Measurements from ENCODE around the gene LCN15.
"Not testable (repeated sequence)": the region's sequence is repeated elsewhere in the genome, so short reads cannot be mapped to it uniquely, and the experiment has no call there.

Gene LCN15

DNA sequence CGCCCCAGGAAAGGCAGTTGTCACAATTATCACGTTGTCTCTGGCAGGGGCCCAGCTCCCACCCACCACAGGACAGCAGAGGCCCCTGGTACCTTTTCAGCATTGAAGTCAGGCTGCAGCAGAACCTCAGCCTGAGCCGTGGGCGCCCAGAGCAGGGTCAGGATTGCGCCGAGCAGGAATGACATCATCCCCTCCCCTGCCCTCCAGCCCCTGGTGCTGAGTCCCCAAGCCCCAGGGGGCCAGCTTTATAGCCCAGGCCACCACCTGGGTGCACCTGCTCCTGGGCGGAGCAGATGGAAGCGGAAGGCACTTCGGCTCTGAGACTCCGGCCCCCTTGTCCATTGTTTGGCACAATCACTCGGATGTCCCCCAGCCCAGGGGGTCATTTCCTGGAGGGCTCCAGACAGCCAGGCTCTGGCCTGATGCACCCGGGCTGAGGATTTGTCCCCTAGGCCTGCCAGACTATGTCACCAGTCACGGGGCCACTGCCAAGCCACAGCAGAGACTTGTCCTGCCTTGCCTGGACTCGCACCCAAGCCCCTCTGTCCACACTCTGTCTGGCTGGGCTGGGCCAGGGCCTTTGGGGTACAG lies at the start of gene LCN15:
LCN15 (minus strand) TSS at position 218 of the 591 bp plus-strand sequence; CDS start at position 188, 30 bp downstream.
- DNase-seq (ENCODE audit: low spot score), result no peak

DNA sequence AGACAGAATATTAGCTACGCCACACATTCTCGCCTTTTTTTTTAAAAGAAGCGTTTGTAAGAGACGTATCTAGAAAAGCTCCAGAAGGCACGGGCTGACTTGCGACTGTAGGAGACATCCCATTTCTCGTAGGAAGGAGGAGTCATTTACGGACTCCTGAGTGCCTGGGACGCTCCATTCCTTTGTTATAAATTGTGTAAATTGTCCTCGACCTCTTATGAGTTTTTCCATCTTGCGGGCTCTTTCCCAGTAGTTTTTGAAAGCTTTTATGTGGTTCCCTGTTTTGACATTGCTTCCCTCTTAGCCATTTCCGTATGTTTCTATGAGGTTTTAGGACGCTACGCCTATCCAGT lies 44.5 kb upstream of the LCN15 start:
- peak; percentile 45 for DNase-seq (ENCODE audit: low spot score)

DNA sequence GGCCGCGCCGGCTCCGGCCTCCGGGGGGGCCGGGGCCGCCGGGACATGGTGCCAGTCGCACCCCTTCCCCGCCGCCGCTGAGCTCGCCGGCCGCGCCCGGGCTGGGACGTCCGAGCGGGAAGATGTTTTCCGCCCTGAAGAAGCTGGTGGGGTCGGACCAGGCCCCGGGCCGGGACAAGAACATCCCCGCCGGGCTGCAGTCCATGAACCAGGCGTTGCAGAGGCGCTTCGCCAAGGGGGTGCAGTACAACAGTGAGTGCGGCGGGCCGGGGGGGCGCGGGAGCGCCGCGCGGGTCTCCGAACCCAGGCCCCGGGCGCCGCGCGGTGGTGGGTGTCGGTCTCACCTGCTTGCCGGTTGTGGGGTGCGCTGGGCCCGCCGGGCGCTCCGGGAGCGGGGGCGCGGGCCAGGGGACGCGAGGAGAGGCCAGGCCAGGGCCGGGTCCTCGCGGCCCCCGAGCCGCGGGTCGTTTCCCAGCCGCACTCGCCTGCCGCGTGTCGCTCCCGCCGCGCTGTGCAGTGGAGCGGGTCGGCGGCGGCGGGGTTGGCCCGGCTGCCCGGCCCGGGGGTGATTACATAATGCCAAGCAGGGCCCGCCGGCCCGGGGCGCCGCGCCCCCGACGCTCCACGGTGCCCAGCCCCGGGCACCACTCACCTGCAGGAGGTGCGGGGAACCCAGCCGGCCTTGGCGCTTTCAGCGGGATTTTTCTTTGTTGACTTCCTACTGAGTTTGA lies 43.9 kb upstream of the LCN15 start:
- peak; percentile 47 for DNase-seq (ENCODE audit: low spot score)

GRCh38 chr9:136807281-136808074 lies 43.2 kb upstream of the LCN15 start, which contains the start of gene RABL6:
RABL6 (plus strand) TSS chr9:136807948; CDS start chr9:136808197, 249 bp downstream.
- peak; percentile 83 for DNase-seq (ENCODE audit: low spot score)

GRCh38 chr9:136806631-136807201 lies 42.4 kb upstream of the LCN15 start:
- no peak for DNase-seq (ENCODE audit: low spot score)

- no peak for DNase-seq (ENCODE audit: low spot score)
These were observed 41.7 kb upstream of the LCN15 start for GRCh38 chr9:136806067-136806466.

GRCh38 chr9:136805207-136805740 lies 41.0 kb upstream of the LCN15 start:
- DNase-seq (ENCODE audit: low spot score), result no peak

GRCh38 chr9:136804509-136805206 lies 40.3 kb upstream of the LCN15 start:
- no peak for DNase-seq (ENCODE audit: low spot score)

- no peak for DNase-seq (ENCODE audit: low spot score)
These were observed 39.5 kb upstream of the LCN15 start for GRCh38 chr9:136803551-136804508.

- DNase-seq (ENCODE audit: low spot score), result not testable (repeated sequence)
These were observed 38.8 kb upstream of the LCN15 start for GRCh38 chr9:136803009-136803550.

DNA sequence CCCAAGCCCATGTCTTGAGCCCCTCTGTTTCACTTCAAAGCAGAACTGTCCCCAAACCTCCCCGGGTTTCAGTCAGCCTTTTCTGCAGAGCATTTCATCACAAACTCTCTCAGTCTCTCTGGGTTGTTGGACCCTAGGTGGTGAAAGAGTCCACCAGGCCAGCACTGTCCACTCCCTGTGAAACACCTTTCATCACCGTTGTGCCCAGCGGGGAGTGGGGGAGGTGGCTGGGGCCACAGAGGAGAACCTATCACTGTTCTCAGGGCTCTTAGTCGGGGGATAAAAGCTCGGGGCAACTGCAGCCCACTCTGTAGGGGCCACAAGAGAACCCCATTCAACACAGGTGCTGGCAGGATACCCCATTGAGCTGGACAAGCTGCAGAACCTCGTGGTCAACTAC lies 38.0 kb upstream of the LCN15 start:
- no peak for DNase-seq (ENCODE audit: low spot score)

DNA sequence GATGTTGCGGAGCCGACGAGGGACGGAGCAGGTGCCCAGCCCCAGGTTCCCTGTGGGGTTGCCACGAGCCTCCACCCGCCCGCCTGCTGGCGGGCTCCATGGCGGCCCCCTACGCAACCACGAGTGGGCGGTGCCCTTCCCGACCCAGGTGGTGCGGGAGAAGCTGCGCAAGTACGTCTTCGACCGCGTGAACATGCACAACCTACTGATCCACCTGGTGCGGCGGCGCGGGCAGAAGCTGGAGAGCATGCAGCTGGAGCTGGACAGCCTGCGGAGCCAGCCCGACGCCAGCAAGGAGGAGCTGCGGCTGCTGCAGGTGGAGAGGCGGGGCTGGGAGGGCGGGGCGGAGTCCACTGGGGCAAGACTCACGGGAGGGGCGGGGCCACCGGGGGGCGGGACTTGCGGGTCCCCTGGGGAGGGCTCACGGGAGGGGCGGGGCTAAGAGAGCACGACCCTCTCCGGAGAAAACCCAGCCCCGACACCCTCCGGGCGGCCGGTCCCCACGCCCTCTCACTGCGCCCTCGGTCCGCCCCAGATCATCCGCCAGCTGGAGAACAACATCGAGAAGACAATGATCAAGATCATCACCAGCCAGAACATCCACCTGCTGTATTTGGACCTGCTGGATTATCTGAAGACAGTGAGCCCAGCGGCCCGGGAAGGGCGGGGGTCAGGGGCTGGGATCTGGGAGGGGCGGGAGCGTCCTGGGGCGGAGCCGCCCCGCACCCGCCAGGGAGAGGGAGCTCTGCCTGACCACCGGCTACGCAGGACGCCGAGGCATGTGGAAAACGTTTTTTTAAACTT lies 35.7 kb upstream of the LCN15 start:
- peak; percentile 82 for DNase-seq (ENCODE audit: low spot score)

- peak; percentile 8 for DNase-seq (ENCODE audit: low spot score)
These were observed 34.9 kb upstream of the LCN15 start for GRCh38 chr9:136799079-136799853.

- DNase-seq (ENCODE audit: low spot score), result no peak
These were observed 34.4 kb upstream of the LCN15 start for GRCh38 chr9:136798708-136799078.

- DNase-seq (ENCODE audit: low spot score), result not testable (repeated sequence)
These were observed 32.5 kb upstream of the LCN15 start for GRCh38 chr9:136796775-136797347.

GRCh38 chr9:136796238-136796774 lies 32.0 kb upstream of the LCN15 start, which contains the start of gene CCDC183:
CCDC183 (plus strand) TSS chr9:136796338; CDS start chr9:136796398, 60 bp downstream.
- DNase-seq (ENCODE audit: low spot score), result no peak

- no peak for DNase-seq (ENCODE audit: low spot score)
These were observed 30.7 kb upstream of the LCN15 start for GRCh38 chr9:136795000-136795348.
